GM19043 (cell line): ENCODE data around the gene SNRPN.
"Not testable (repeated sequence)": the region's sequence is repeated elsewhere in the genome, so short reads cannot be mapped to it uniquely, and the experiment has no call there.

Experiments used
- ATAC-seq: cut with Tn5 transposase; IDR thresholded peaks from one replicate; pipeline ENCODE4 v1.9.1; 2021; ENCODE audit warnings: low read depth; ENCODE audit not compliant: unreplicated experiment

The SNRPN gene

GRCh38 chr15:24966364-24967103 is 11.7 kb downstream of the SNRPN start:
- ATAC-seq, result no peak

- ATAC-seq, result no peak
Observed at GRCh38 chr15:24971052-24971451, 16.3 kb downstream of the SNRPN start.

- no peak for ATAC-seq
Observed at GRCh38 chr15:24971772-24972171, 17.0 kb downstream of the SNRPN start.

- ATAC-seq, result not testable (repeated sequence)
Observed at GRCh38 chr15:24972707-24973106, 17.9 kb downstream of the SNRPN start.

- ATAC-seq, result no peak
Observed at GRCh38 chr15:24976932-24977331, 22.1 kb downstream of the SNRPN start.

GRCh38 chr15:24977686-24978085 is 22.9 kb downstream of the SNRPN start:
- ATAC-seq, result no peak

GRCh38 chr15:24985224-24985623 is 30.4 kb downstream of the SNRPN start:
- no peak for ATAC-seq

- ATAC-seq, result no peak
Observed at GRCh38 chr15:24986653-24987052, 31.9 kb downstream of the SNRPN start.

GRCh38 chr15:25019434-25019833 is 64.6 kb downstream of the SNRPN start:
- ATAC-seq, result no peak

- no peak for ATAC-seq
Observed at GRCh38 chr15:25022233-25022632, 67.4 kb downstream of the SNRPN start.
